ENCODE results near the gene S100A11.

The S100A11 gene

DNA sequence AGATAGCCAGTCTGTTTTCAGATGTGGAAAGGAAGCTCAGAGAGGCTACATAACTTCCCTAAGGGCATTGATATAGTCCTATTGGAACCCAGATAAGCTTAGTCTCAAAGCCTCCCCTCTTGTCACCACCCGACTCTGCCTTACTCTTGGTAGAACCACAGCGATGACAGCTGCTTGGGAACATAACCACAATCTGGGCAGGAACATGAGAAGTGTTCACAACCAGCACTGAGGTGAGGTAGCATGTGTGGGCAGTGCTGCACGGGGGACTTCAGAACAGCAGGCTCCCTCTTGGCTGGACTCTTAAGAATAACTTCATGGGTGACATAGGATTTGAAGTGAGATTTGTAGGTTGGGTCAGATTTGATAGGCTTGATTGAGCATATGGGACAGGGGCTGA, 33.8 kb downstream of the S100A11 start:
- 83 to 100% methylated on average over 1 to 3 of the region's 3 CpGs for WGBS, 2 experiments (ENCODE audit: insufficient coverage in 2 of 2)
- H3K27ac ChIP-seq (ENCODE audit: low read depth, low read length, severe bottlenecking), result no peak overlapping the region
- H3K36me3 ChIP-seq (ENCODE audit: control insufficient read depth, insufficient read depth, low read length), result no peaks in the 10 kb centered on the region

GRCh38 chr1:152001631-152002584, 34.9 kb downstream of the S100A11 start:
- H3K27ac ChIP-seq (ENCODE audit: low read depth, low read length, severe bottlenecking), result peak overlapping the region; percentile 43
- no peaks in the 10 kb centered on the region for H3K36me3 ChIP-seq (ENCODE audit: control insufficient read depth, insufficient read depth, low read length)
- H3K9me3 ChIP-seq (ENCODE audit: control insufficient read depth, low read length), result peaks cover 6% of the 10 kb centered on the region
- WGBS, 2 experiments (ENCODE audit: insufficient coverage in 2 of 2), result 65 to 67% methylated on average over 2 to 3 of the region's 4 CpGs
- H3K4me3 ChIP-seq (ENCODE audit: extremely low read depth, insufficient read depth, low read length, poor library complexity, severe bottlenecking), result no peak overlapping the region
- H3K4me1 ChIP-seq (ENCODE audit: control insufficient read depth, insufficient read depth, low read length, poor library complexity, severe bottlenecking), result peaks cover 11% of the 10 kb centered on the region

More for the DNA sequence above, 33.8 kb downstream of the S100A11 start:
- no peak overlapping the region for H3K4me3 ChIP-seq (ENCODE audit: extremely low read depth, insufficient read depth, low read length, poor library complexity, severe bottlenecking)
- peaks cover 6% of the 10 kb centered on the region for H3K9me3 ChIP-seq (ENCODE audit: control insufficient read depth, low read length)
- H3K4me1 ChIP-seq (ENCODE audit: control insufficient read depth, insufficient read depth, low read length, poor library complexity, severe bottlenecking), result peaks cover 11% of the 10 kb centered on the region

GRCh38 chr1:152000964-152001630, 35.7 kb downstream of the S100A11 start:
- Histone ChIP-seq H3K36me3 (ENCODE audit: control insufficient read depth, insufficient read depth, low read length) (no peaks in the 10 kb centered on the region), H3K4me3 (ENCODE audit: extremely low read depth, insufficient read depth, low read length, poor library complexity, severe bottlenecking) (no peak overlapping the region), H3K4me1 (ENCODE audit: control insufficient read depth, insufficient read depth, low read length, poor library complexity, severe bottlenecking) (peaks cover 11% of the 10 kb centered on the region), H3K27ac (ENCODE audit: low read depth, low read length, severe bottlenecking) (peak overlapping the region; percentile 43), H3K9me3 (ENCODE audit: control insufficient read depth, low read length) (peaks cover 6% of the 10 kb centered on the region)
- WGBS, 2 experiments (ENCODE audit: insufficient coverage in 2 of 2), result 88 to 90% methylated on average over 3 to 4 of the region's 4 CpGs

DNA sequence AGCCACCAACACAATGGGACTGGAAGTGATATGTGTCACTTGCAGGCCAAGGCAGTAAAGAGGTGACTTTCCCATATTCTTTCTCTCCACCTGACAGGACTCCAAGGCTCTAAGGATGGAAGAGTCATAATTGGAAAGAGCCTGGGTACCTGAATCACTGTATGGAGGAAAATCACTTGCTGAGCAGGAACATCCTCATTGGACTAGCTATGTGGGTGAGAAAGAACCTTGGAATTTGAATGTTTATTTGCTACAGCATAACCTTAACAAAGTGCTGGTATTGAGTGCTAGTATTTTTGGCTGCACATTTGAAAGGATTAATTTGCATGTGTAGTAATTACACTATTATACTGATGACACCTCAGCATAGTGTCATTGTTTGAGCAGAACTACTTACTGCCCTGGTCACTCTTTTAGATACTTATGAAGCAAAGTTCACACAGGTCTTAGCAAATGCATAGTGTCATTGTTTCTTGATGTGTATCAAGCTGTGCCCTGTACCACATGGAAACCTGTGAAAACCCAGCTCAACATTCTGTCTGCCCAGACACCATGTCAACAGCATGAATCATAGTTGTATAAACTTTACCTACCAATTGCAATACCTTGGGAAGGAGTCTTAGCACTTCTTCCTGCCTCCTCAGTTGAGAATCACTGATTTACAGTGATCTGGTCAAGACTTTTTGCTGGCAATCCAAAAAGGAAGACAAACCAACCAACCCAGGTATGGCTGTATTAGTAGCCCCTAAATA, 38.0 kb downstream of the S100A11 start:
- Histone ChIP-seq H3K36me3 (ENCODE audit: control insufficient read depth, insufficient read depth, low read length) (no peaks in the 10 kb centered on the region), H3K4me3 (ENCODE audit: extremely low read depth, insufficient read depth, low read length, poor library complexity, severe bottlenecking) (no peak overlapping the region), H3K9me3 (ENCODE audit: control insufficient read depth, low read length) (peaks cover 6% of the 10 kb centered on the region), H3K27ac (ENCODE audit: low read depth, low read length, severe bottlenecking) (no peak overlapping the region), H3K4me1 (ENCODE audit: control insufficient read depth, insufficient read depth, low read length, poor library complexity, severe bottlenecking) (peaks cover 17% of the 10 kb centered on the region)

GRCh38 chr1:151997284-151997570, 39.6 kb downstream of the S100A11 start:
- H3K36me3 ChIP-seq (ENCODE audit: control insufficient read depth, insufficient read depth, low read length), result no peaks in the 10 kb centered on the region
- no peak overlapping the region for H3K4me3 ChIP-seq (ENCODE audit: extremely low read depth, insufficient read depth, low read length, poor library complexity, severe bottlenecking)
- H3K4me1 ChIP-seq (ENCODE audit: control insufficient read depth, insufficient read depth, low read length, poor library complexity, severe bottlenecking), result peaks cover 17% of the 10 kb centered on the region
- H3K27ac ChIP-seq (ENCODE audit: low read depth, low read length, severe bottlenecking), result no peak overlapping the region
- peaks cover 6% of the 10 kb centered on the region for H3K9me3 ChIP-seq (ENCODE audit: control insufficient read depth, low read length)
- WGBS, 2 experiments (ENCODE audit: insufficient coverage in 2 of 2), result 100% methylated on average over 1 of the region's 1 CpG

- Histone ChIP-seq H3K4me1 (ENCODE audit: control insufficient read depth, insufficient read depth, low read length, poor library complexity, severe bottlenecking) (peaks cover 24% of the 10 kb centered on the region), H3K36me3 (ENCODE audit: control insufficient read depth, insufficient read depth, low read length) (peaks cover 10% of the 10 kb centered on the region), H3K27ac (ENCODE audit: low read depth, low read length, severe bottlenecking) (no peak overlapping the region), H3K4me3 (ENCODE audit: extremely low read depth, insufficient read depth, low read length, poor library complexity, severe bottlenecking) (no peak overlapping the region), H3K9me3 (ENCODE audit: control insufficient read depth, low read length) (peaks cover 6% of the 10 kb centered on the region)
- 67% methylated on average over 1 of the region's 2 CpGs; no CpG with 5 or more reads in 1 of the 2 experiments for WGBS, 2 experiments (ENCODE audit: insufficient coverage in 2 of 2)
Measured at GRCh38 chr1:151995774-151996173, 41.0 kb downstream of the S100A11 start.

- 36 to 75% methylated on average over 1 of the region's 6 CpGs for WGBS, 2 experiments (ENCODE audit: insufficient coverage in 2 of 2)
- Histone ChIP-seq H3K27ac (ENCODE audit: low read depth, low read length, severe bottlenecking) (peak overlapping the region; percentile 54), H3K9me3 (ENCODE audit: control insufficient read depth, low read length) (peaks cover 6% of the 10 kb centered on the region), H3K36me3 (ENCODE audit: control insufficient read depth, insufficient read depth, low read length) (peaks cover 17% of the 10 kb centered on the region), H3K4me1 (ENCODE audit: control insufficient read depth, insufficient read depth, low read length, poor library complexity, severe bottlenecking) (peaks cover 32% of the 10 kb centered on the region), H3K4me3 (ENCODE audit: extremely low read depth, insufficient read depth, low read length, poor library complexity, severe bottlenecking) (no peak overlapping the region)
Measured at GRCh38 chr1:151994956-151995355, 41.8 kb downstream of the S100A11 start.

- Histone ChIP-seq H3K27ac (ENCODE audit: low read depth, low read length, severe bottlenecking) (peak within 1 kb of the TSS; percentile 95), H3K9me3 (ENCODE audit: control insufficient read depth, low read length) (peaks cover 6% of the 10 kb centered on the region), H3K4me3 (ENCODE audit: extremely low read depth, insufficient read depth, low read length, poor library complexity, severe bottlenecking) (peak within 1 kb of the TSS; percentile 95), H3K4me1 (ENCODE audit: control insufficient read depth, insufficient read depth, low read length, poor library complexity, severe bottlenecking) (peaks cover 37% of the 10 kb centered on the region), H3K36me3 (ENCODE audit: control insufficient read depth, insufficient read depth, low read length) (peaks cover 20% of the 10 kb centered on the region)
- 2 to 3% methylated on average over 17 to 64 of the region's 69 CpGs for WGBS, 2 experiments (ENCODE audit: insufficient coverage in 2 of 2)
Measured at GRCh38 chr1:151993734-151994496, 42.9 kb downstream of the S100A11 start, which contains the start of gene S100A10. TSS of gene S100A10 (minus strand) at chr1:151993859. CDS start at chr1:151986230, 7,629 bp downstream.

GRCh38 chr1:151993084-151993733, 43.6 kb downstream of the S100A11 start:
- H3K27ac ChIP-seq (ENCODE audit: low read depth, low read length, severe bottlenecking), result peak overlapping the region; percentile 95
- 1% methylated on average over 18 to 43 of the region's 50 CpGs for WGBS, 2 experiments (ENCODE audit: insufficient coverage in 2 of 2)
- H3K36me3 ChIP-seq (ENCODE audit: control insufficient read depth, insufficient read depth, low read length), result peaks cover 20% of the 10 kb centered on the region
- H3K9me3 ChIP-seq (ENCODE audit: control insufficient read depth, low read length), result no peaks in the 10 kb centered on the region
- H3K4me3 ChIP-seq (ENCODE audit: extremely low read depth, insufficient read depth, low read length, poor library complexity, severe bottlenecking), result peak overlapping the region; percentile 95
- peaks cover 43% of the 10 kb centered on the region for H3K4me1 ChIP-seq (ENCODE audit: control insufficient read depth, insufficient read depth, low read length, poor library complexity, severe bottlenecking)
